IMR-90 (cell line): ENCODE data around the gene SP2. TPM values are rescaled to one million over a fixed set of nuclear protein-coding genes. Genes with fewer than 3 reads are reported as not detected.

ENCODE experiments used
- ATAC-seq: fragments of 200-7000 bp; cut with Tn5 transposase; 2 replicates; pipeline ENCODE4 v1.9.1; 2020; ENCODE audit warnings: low read depth, mild to moderate bottlenecking, moderate library complexity
- BruUV-seq: library from RNA; stranded (reverse); fragments of 400-500 nt; replicated peaks from 2 replicates; lab custom pipeline; 2021; lab: Mats Ljungman, UMichigan
- CTCF ChIA-PET: fragments of 300-600 bp; formaldehyde crosslinking; extraction: SDS; loops from one replicate; lab custom pipeline; 2021; ENCODE audit warnings: antibody characterized with exemption; lab: Yijun Ruan, JAX
- POLR2A ChIA-PET: fragments of 300-600 bp; sonication (Branson Sonifier 250); formaldehyde crosslinking; loops from one replicate; lab custom pipeline; 2022; ENCODE audit warnings: antibody characterized with exemption; ENCODE audit not compliant: unreplicated experiment; lab: Charles Lee
- DNase-seq: peaks from one replicate; pipeline ENCODE4 v3.0.0; 2013
- H2AFZ ChIP-seq: replicated peaks from 2 replicates; pipeline ENCODE3; 2013; ENCODE audit warnings: low read length, mild to moderate bottlenecking; ENCODE audit not compliant: poor library complexity
- H2AK5ac ChIP-seq: 2 replicates; pipeline ENCODE4 v1.6.1; 2013; ENCODE audit warnings: low read depth, low read length, inconsistent platforms
- H2AK9ac ChIP-seq: replicated peaks from 2 replicates; pipeline ENCODE3; 2013; ENCODE audit warnings: mild to moderate bottlenecking, low read depth, low read length, moderate library complexity; ENCODE audit not compliant: poor library complexity
- H2BK120ac ChIP-seq: 2 replicates; pipeline ENCODE4 v1.6.1; 2013; ENCODE audit warnings: low read depth, low read length, inconsistent platforms
- H2BK15ac ChIP-seq: 3 replicates; pipeline ENCODE4 v1.6.1; 2013; ENCODE audit warnings: low read depth, low read length, inconsistent platforms
- H2BK20ac ChIP-seq: 2 replicates; pipeline ENCODE4 v1.6.1; 2013; ENCODE audit warnings: low read depth, mild to moderate bottlenecking, inconsistent platforms, low read length, moderate library complexity
- H2BK5ac ChIP-seq: 2 replicates; pipeline ENCODE4 v1.6.1; 2013; ENCODE audit warnings: mild to moderate bottlenecking, low read depth, low read length, inconsistent platforms; ENCODE audit not compliant: poor library complexity, severe bottlenecking
- H3K14ac ChIP-seq: replicated peaks from 2 replicates; pipeline ENCODE4 v1.6.1; 2013; ENCODE audit warnings: low read depth, low read length, inconsistent platforms
- H3K18ac ChIP-seq: 2 replicates; pipeline ENCODE4 v1.6.1; 2013; ENCODE audit warnings: low read depth, low read length, control low read depth
- H3K23ac ChIP-seq: 2 replicates; pipeline ENCODE4 v1.6.1; 2013; ENCODE audit warnings: low read depth, low read length, inconsistent platforms
- H3K27ac ChIP-seq: 2 replicates; pipeline ENCODE4 v1.5.1; 2013; ENCODE audit warnings: mild to moderate bottlenecking, control low read depth, low read length; ENCODE audit not compliant: insufficient read depth
- H3K27me3 ChIP-seq: 2 replicates; pipeline ENCODE4 v1.6.1; 2013; ENCODE audit warnings: low read length; ENCODE audit not compliant: control insufficient read depth, insufficient read depth
- H3K36me3 ChIP-seq: 2 replicates; pipeline ENCODE4 v1.6.1; 2013; ENCODE audit warnings: low read length, mixed read lengths; ENCODE audit not compliant: control insufficient read depth, insufficient read depth
- H3K4ac ChIP-seq: 2 replicates; pipeline ENCODE4 v1.6.1; 2013; ENCODE audit warnings: low read depth, low read length, inconsistent platforms
- H3K4me1 ChIP-seq: 2 replicates; pipeline ENCODE4 v1.6.1; 2013; ENCODE audit warnings: low read length, mixed read lengths; ENCODE audit not compliant: control insufficient read depth, insufficient read depth
- H3K4me2 ChIP-seq: 2 replicates; pipeline ENCODE4 v1.6.1; 2013; ENCODE audit warnings: low read depth, mild to moderate bottlenecking, control low read depth, low read length, moderate library complexity
- H3K4me3 ChIP-seq: 2 replicates; pipeline ENCODE4 v1.5.1; 2013; ENCODE audit warnings: low read depth, mild to moderate bottlenecking, control low read depth, low read length, moderate library complexity; ENCODE audit not compliant: insufficient read depth
- H3K56ac ChIP-seq: 2 replicates; pipeline ENCODE4 v1.6.1; 2013; ENCODE audit warnings: low read length, inconsistent platforms; ENCODE audit not compliant: insufficient read depth; ENCODE audit errors: extremely low read depth
- H3K79me1 ChIP-seq, 2 experiments: 2 replicates each; pipeline ENCODE4 v1.6.1; 2013; ENCODE audit warnings: low read length in 2 of 2, inconsistent platforms in 1 of 2, low read depth in 1 of 2
- H3K9ac ChIP-seq: 2 replicates; pipeline ENCODE4 v1.6.1; 2013; ENCODE audit warnings: low read depth, low read length, control low read depth
- H3K9me1 ChIP-seq: 2 replicates; pipeline ENCODE4 v1.6.1; 2013; ENCODE audit warnings: low read length, inconsistent platforms; ENCODE audit not compliant: insufficient read depth
- H3K9me3 ChIP-seq: 2 replicates; pipeline ENCODE4 v1.6.1; 2013; ENCODE audit warnings: low read length; ENCODE audit not compliant: control insufficient read depth, insufficient read depth
- H4K20me1 ChIP-seq: 2 replicates; pipeline ENCODE4 v1.6.1; 2013; ENCODE audit warnings: low read length, inconsistent platforms; ENCODE audit not compliant: insufficient read depth
- H4K5ac ChIP-seq: 2 replicates; pipeline ENCODE4 v1.6.1; 2013; ENCODE audit warnings: mild to moderate bottlenecking, low read depth, low read length, control low read depth
- H4K8ac ChIP-seq, 2 experiments: 2 replicates each; pipeline ENCODE4 v1.6.1; 2013; ENCODE audit warnings: low read depth in 2 of 2, low read length in 2 of 2, control low read depth in 1 of 2, inconsistent platforms in 1 of 2
- H4K91ac ChIP-seq: 2 replicates; pipeline ENCODE4 v1.6.1; 2013; ENCODE audit warnings: low read depth, low read length, inconsistent platforms; ENCODE audit not compliant: insufficient read depth
- BHLHE40 ChIP-seq: fragments of 150-350 bp; IDR thresholded peaks from 2 replicates; pipeline ENCODE4 v1.6.1; 2016; ENCODE audit warnings: mild to moderate bottlenecking, low read depth, low read length
- CEBPB ChIP-seq: IDR thresholded peaks from 2 replicates; pipeline ENCODE4 v1.6.1; 2012; ENCODE audit warnings: low read depth, low read length, improper control_type of control experiment
- CHD1 ChIP-seq: IDR thresholded peaks from 2 replicates; pipeline ENCODE4 v1.6.1; 2012; ENCODE audit warnings: low read depth, low read length, improper control_type of control experiment
- CTCF ChIP-seq: conservative IDR thresholded peaks from 2 replicates; pipeline ENCODE4 v1.5.1; 2012; ENCODE audit warnings: mild to moderate bottlenecking, low read depth, low read length, improper control_type of control experiment
- ELK1 ChIP-seq: fragments of 150-350 bp; IDR thresholded peaks from 2 replicates; pipeline ENCODE4 v1.6.1; 2016; ENCODE audit warnings: low read depth, mild to moderate bottlenecking, low read length, moderate library complexity, borderline replicate concordance
- FOS ChIP-seq: fragments of 150-350 bp; IDR thresholded peaks from 2 replicates; pipeline ENCODE4 v1.6.1; 2016; ENCODE audit warnings: low read depth, low read length
- MAFK ChIP-seq: IDR thresholded peaks from 2 replicates; pipeline ENCODE4 v1.6.1; 2012; ENCODE audit warnings: low read depth, low read length, improper control_type of control experiment
- MAZ ChIP-seq: IDR thresholded peaks from 2 replicates; pipeline ENCODE4 v1.6.1; 2012; ENCODE audit warnings: low read depth, mild to moderate bottlenecking, low read length, improper control_type of control experiment, moderate library complexity, borderline replicate concordance
- MXI1 ChIP-seq: IDR thresholded peaks from 2 replicates; pipeline ENCODE4 v1.6.1; 2012; ENCODE audit warnings: low read depth, mild to moderate bottlenecking, low read length, moderate library complexity, borderline replicate concordance
- NFE2L2 ChIP-seq: fragments of 150-350 bp; IDR thresholded peaks from 2 replicates; pipeline ENCODE4 v1.6.1; 2016; ENCODE audit warnings: low read depth, mild to moderate bottlenecking, low read length
- POLR2A ChIP-seq: IDR thresholded peaks from 2 replicates; pipeline ENCODE4 v1.6.1; 2012; ENCODE audit warnings: mild to moderate bottlenecking, low read depth, low read length
- RAD21 ChIP-seq: IDR thresholded peaks from 2 replicates; pipeline ENCODE4 v1.6.1; 2012; ENCODE audit warnings: low read length, improper control_type of control experiment
- RCOR1 ChIP-seq: IDR thresholded peaks from 2 replicates; pipeline ENCODE4 v1.6.1; 2012; ENCODE audit warnings: mild to moderate bottlenecking, low read length, improper control_type of control experiment; ENCODE audit not compliant: insufficient replicate concordance
- RFX5 ChIP-seq: IDR thresholded peaks from 2 replicates; pipeline ENCODE4 v1.8.0; 2012; ENCODE audit warnings: low read depth, mild to moderate bottlenecking, low read length, moderate library complexity
- SMC3 ChIP-seq: fragments of 150-350 bp; IDR thresholded peaks from 2 replicates; pipeline ENCODE4 v1.6.1; 2016; ENCODE audit warnings: low read depth, mild to moderate bottlenecking, antibody characterized with exemption, low read length, moderate library complexity
- USF2 ChIP-seq: fragments of 150-350 bp; IDR thresholded peaks from 2 replicates; pipeline ENCODE4 v1.6.1; 2017; ENCODE audit warnings: mild to moderate bottlenecking, antibody characterized with exemption, low read length, low read depth
- WGBS, 2 experiments: methylation state at CpG; one replicate each; pipeline versions ENCODE4 v1.1.5 to v1.1.7; 2013; ENCODE audit warnings: missing lambda C conversion rate in 2 of 2; ENCODE audit not compliant: insufficient read length in 1 of 2; ENCODE audit errors: extremely low coverage in 2 of 2; 5-methylcytosine and 5-hydroxymethylcytosine counted together
- dilution Hi-C: fragments of 300-500 bp; cut with HindIII; formaldehyde crosslinking; loops from one replicate; pipeline ENCODE4 v1.14.3; 2018; ENCODE audit warnings: low sequenced_read_pairs; ENCODE audit not compliant: unreplicated experiment
- in situ Hi-C: fragments of 300-500 bp; cut with MboI; formaldehyde crosslinking; loops from 3 replicates; pipeline ENCODE4 v1.14.3; 2019; ENCODE audit warnings: low sequenced_read_pairs, inconsistent platforms, mixed read lengths
- intact Hi-C: fragments of 100-400 bp; cut with micrococcal nuclease; formaldehyde crosslinking; loops from 2 replicates; pipeline ENCODE4 v1.10.0; 2022
- polyA plus RNA-seq, 3 experiments: library from polyadenylated mRNA; depleted of rRNA; stranded (reverse); fragments of >200 nt; gene quantifications; 2 replicates each; pipeline ENCODE4 v1.2.3, GENCODE V29; 2012; ENCODE audit warnings: low replicate concordance in 1 of 3
- total RNA-seq: library from RNA; depleted of rRNA; stranded (reverse); fragments of >200 nt; gene quantifications from 2 replicates; pipeline ENCODE4 v1.2.3, GENCODE V29; 2012

The SP2 gene
- total and polyA plus RNA-seq, 2 of the 4 experiments (the other 2 are of a cell fraction): 0.72 to 13.8 TPM

- H2AFZ ChIP-seq: peak overlapping the region; percentile 2
Observed at GRCh38 chr17:47879028-47879585, 16.9 kb upstream of the SP2 start.

More at GRCh38 chr17:47879028-47879585, 16.9 kb upstream of the SP2 start:
- Histone ChIP-seq H4K20me1 (no peaks in the 10 kb centered on the region), H3K56ac (no peak overlapping the region), H2AK9ac (no peak overlapping the region), H3K27me3 (peaks cover 9% of the 10 kb centered on the region), H3K9me3 (no peaks in the 10 kb centered on the region), H3K4ac (no peak overlapping the region), H4K5ac (no peak overlapping the region), H4K8ac (no peak overlapping the region), H3K4me1 (peaks cover 17% of the 10 kb centered on the region), H3K14ac (no peak overlapping the region), H4K91ac (no peak overlapping the region), H3K9ac (no peak overlapping the region), H3K36me3 (no peaks in the 10 kb centered on the region), H3K4me2 (no peak overlapping the region), H3K9me1 (no peaks in the 10 kb centered on the region), H3K23ac (no peak overlapping the region), H3K27ac (no peak overlapping the region), H2BK15ac (no peak overlapping the region), H2AK5ac (no peak overlapping the region), H2BK20ac (no peak overlapping the region), H2BK5ac (no peak overlapping the region), H3K79me1 (no peaks in the 10 kb centered on the region), H3K18ac (no peak overlapping the region), H3K4me3 (no peak overlapping the region), H2BK120ac (no peak overlapping the region)
- no peak for TF ChIP-seq CHD1
- no peak for TF ChIP-seq CEBPB
- no peak for TF ChIP-seq ELK1
- TF ChIP-seq MAFK: no peak
- TF ChIP-seq POLR2A: no peak
- no peak for TF ChIP-seq RFX5
- no peak for TF ChIP-seq RAD21
- TF ChIP-seq FOS: no peak
- no peak for TF ChIP-seq MAZ
- TF ChIP-seq RCOR1: no peak
- TF ChIP-seq CTCF: no peak
- TF ChIP-seq NFE2L2: no peak
- no peak for TF ChIP-seq MXI1
- no peak for TF ChIP-seq USF2
- no peak for TF ChIP-seq SMC3
- TF ChIP-seq BHLHE40: no peak
- in situ Hi-C loops (no loop called here), intact Hi-C loops (no loop called here), dilution Hi-C loops (no loop called here)
- DNase-seq (peak; percentile 78), ATAC-seq (peak; percentile 24; the same call in 1 of the 2 replicates)
- CTCF ChIA-PET: interaction anchor here (1.0 kb wide), 1 partner anchor 38 kb away, joined by 3 read pairs; the partner anchor contains the start of gene SCRN2
- WGBS, 2 experiments: no CpG with 5 or more reads among the region's 2 CpGs
- BruUV-seq: no TSS peak
- POLR2A ChIA-PET: no interaction called here
